ENCODE measurements around the gene INO80.

DNA sequence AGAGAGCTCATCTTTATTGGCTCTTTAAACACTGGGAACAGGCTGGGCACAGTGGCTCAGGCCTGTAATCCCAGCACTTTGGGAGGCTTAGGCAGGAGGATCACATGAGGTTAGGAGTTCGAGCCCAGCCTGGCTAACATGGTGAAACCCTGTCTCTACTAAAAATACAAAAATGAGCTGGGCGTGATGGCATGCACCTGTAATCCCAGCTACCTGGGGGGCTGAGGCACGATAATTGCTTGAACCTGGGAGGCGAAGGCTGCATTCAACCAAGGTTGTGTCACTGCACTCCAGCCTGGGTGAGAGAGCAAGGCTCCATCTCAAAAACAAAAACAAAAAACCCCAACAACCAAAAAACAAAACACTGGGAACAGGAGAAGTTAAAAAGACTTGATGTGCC, 90.7 kb downstream of the INO80 start:
- no peak for TF ChIP-seq POLR2AphosphoS5 (IDR thresholded peaks at IDR 0.05)
- no peak for TF ChIP-seq CTCF (IDR thresholded peaks at IDR 0.05)

Data from breast epithelium (tissue), 3 donors.